ENCODE results near the gene ZMYND15.
A peak's percentile ranks its signal among the peaks of the same experiment; 100 is the strongest.

The ZMYND15 gene

GRCh38 chr17:4716081-4716480 lies 23.6 kb upstream of the ZMYND15 start:
- no peak for DNase-seq (ENCODE audit: low spot score)

GRCh38 chr17:4717791-4718190 lies 21.8 kb upstream of the ZMYND15 start:
- no peak for DNase-seq (ENCODE audit: low spot score)

DNA sequence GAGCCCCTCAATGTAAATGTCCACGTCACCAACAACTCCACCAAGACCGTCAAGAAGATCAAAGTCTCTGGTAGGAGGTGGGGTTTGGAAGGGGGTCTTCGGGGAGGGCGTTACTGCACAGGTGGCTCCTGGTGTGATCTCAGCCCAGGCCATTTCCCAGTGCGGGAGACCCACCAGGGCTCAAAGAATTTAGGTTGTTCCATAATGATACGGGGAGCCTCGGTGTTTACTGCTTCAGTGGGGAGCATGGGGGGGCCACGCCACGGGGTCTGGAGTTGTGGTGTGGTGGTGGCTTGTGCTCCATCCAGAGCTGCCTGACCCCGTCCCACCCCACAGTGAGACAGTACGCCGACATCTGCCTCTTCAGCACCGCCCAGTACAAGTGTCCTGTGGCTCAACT lies 21.4 kb upstream of the ZMYND15 start:
- no peak for DNase-seq (ENCODE audit: low spot score)

DNA sequence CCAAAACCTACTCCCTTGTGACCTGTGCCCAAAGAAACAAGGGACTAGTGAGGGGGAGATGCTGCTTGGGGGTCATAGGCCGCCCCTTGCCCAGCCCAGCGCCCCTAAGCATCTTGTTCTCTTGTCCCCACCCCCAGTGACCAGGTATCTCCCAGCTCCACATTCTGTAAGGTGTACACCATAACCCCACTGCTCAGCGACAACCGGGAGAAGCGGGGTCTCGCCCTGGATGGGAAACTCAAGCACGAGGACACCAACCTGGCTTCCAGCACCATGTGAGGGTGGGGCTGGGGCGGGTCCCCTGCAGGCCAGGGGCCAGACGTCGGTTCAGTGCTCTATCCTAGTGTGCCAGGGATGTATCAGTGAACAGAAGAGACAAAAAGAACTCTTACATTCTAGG lies 20.5 kb upstream of the ZMYND15 start:
- DNase-seq (ENCODE audit: low spot score), result no peak

GRCh38 chr17:4719684-4720221 lies 19.9 kb upstream of the ZMYND15 start:
- no peak for DNase-seq (ENCODE audit: low spot score)

DNA sequence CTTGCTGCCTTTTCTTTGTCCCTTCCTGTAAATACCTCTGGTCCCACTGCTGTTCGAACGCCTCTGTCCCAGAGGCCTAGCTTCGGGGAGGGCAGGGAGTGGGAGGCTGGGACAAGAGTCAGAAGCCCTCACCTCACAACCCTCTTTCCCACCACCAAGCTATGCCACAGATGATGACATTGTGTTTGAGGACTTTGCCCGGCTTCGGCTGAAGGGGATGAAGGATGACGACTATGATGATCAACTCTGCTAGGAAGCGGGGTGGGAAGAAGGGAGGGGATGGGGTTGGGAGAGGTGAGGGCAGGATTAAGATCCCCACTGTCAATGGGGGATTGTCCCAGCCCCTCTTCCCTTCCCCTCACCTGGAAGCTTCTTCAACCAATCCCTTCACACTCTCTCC lies 18.8 kb upstream of the ZMYND15 start:
- DNase-seq (ENCODE audit: low spot score), result no peak

DNA sequence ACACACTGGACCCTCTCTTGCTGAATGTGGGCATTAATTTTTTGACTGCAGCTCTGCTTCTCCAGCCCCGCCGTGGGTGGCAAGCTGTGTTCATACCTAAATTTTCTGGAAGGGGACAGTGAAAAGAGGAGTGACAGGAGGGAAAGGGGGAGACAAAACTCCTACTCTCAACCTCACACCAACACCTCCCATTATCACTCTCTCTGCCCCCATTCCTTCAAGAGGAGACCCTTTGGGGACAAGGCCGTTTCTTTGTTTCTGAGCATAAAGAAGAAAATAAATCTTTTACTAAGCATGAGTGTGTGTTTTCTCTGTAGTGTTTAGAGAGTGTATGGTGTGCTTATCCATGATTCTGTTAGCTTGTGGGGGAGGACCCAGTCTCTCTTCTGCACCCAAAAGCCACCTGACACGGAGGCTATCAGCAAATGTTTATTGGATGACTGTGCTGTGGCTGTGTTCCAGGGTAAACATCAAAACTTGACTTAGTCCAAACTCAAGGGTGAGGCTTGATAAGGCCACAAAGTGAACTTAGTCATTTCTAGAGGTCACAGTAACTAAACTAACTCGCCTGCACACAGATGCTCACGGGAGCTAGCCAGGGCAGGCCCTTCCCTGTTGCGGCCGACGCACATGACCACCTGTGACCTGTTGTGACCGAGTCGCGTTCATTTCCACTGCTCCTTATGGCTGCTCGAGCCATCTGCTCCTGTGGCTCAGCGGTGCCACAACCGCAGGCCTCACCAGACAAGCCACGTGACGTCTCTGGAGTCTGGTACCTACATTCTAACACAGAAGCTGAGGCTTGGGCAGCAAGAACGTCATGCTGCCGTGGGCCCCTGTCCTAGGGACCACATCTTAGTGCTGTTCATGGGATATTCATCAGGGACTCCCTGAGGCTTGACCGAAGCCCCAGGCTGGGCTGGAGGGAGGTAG lies 18.2 kb upstream of the ZMYND15 start:
- DNase-seq (ENCODE audit: low spot score), result peak; percentile 34

GRCh38 chr17:4722678-4723240 lies 16.9 kb upstream of the ZMYND15 start:
- DNase-seq (ENCODE audit: low spot score), result peak; percentile 27

DNA sequence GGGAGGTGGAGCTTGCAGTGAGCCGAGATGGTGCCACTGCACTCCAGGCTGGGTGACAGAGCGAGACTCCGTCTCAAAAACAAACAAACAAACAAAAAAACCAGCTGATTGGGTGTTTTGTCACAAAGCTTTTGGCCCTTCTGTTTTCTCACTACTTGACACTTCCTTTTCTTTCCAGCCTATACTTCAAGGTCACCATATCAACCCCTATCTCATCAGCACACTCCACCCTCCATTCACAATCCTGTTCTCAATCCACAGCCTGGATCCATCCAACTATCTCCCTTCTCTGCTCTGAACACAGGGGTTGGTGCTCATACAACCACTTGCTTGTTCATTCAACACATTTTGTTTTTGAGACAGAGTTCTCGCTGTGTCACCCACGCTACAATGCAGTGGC lies 15.0 kb upstream of the ZMYND15 start:
- no peak for DNase-seq (ENCODE audit: low spot score)

GRCh38 chr17:4725646-4726310 lies 13.9 kb upstream of the ZMYND15 start:
- no peak for DNase-seq (ENCODE audit: low spot score)

DNA sequence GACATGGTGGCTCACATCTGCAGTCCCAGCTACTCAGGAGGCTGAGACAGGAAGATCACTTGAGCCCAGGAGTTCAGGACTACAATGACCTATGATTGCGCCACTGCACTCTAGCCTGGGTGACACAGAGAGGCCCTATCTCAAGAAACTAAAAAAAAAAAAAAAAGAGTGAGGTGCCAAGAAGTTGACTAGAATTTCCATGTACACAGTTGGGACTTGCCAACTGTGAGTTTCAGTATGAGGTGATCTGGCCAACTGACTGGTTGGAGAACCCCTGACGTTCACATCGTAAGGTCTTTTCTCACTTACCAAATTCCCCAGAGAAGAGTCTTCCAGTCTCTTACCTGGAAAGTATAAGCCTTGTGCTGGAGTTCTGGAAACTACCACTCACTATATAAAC lies 11.5 kb upstream of the ZMYND15 start:
- no peak for DNase-seq (ENCODE audit: low spot score)

DNA sequence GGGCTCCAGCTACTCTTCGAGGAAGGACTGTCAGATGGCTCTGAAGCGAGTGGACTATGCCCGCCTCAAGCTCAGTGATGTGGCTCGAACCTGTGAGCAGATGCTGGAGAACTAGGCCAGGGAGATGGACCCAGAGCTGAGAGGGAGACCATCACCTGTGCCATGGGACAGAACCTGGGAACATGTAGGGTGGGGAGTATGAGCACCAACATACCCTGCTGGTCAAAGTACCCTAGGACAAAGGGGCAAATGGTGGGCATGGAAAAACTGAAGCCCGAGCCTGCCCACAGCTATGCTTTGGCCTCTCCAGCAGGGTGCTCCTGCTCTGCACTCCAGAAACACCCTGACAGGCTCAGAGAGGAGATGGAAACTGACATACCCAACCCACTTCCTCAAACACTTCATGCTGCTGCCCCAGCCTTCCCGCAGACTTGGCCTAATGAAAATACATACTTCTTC lies 6.5 kb upstream of the ZMYND15 start:
- DNase-seq (ENCODE audit: low spot score), result no peak

DNA sequence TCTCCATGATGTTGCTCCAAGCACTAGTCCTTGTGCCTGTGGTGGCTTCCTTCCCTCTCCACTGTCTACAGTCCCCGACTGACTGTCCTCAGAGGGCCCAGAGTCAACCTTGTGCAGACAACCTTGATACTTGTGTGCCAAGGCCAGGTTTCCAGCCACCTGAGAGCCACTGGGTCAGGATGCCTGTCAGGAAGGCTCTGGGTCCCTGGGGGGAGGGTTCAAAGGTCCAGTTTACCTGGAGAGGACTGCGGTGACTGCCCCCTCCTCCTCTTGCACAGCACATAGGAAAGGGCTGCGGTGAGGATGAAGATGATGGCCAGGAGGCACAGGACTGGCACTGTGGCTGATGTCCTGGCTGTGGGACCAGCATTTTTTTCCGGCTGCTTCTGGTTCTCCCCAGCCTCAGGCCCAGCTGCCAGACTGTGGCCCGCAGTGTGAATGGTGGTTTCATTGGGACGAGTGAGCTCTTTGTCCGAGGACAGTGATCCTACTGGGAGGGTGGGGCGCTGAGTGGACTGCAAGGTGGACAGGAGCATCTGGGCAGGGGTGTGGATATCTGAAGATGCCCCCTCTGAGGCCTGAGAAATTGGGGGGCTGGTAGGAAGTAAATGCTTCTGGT lies 4.7 kb upstream of the ZMYND15 start:
- DNase-seq (ENCODE audit: low spot score), result no peak

- DNase-seq (ENCODE audit: low spot score), result no peak
These were observed 3.6 kb upstream of the ZMYND15 start for GRCh38 chr17:4735876-4736651.

GRCh38 chr17:4738136-4739121 lies 1.2 kb upstream of the ZMYND15 start:
- no peak for DNase-seq (ENCODE audit: low spot score)

DNA sequence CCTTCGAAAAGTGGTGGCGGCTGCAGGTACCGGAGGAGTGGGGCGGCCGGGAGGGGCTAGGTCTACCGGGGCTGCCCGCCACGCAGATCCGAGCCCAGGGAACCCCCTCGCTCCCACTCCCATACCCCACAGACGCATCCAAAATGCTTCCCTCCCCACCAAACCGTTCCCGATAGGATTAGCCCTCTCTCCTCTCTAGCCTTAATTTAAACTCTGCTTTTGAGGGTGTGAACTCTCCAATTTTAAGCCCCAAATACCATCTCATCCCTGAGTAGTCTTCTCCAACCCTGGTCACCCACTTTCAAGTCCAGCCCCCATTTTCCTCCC lies 355 bp downstream of the ZMYND15 start:
- DNase-seq (ENCODE audit: low spot score), result no peak

GRCh38 chr17:4740584-4740983 lies 951 bp downstream of the ZMYND15 start:
- DNase-seq (ENCODE audit: low spot score), result no peak

DNA sequence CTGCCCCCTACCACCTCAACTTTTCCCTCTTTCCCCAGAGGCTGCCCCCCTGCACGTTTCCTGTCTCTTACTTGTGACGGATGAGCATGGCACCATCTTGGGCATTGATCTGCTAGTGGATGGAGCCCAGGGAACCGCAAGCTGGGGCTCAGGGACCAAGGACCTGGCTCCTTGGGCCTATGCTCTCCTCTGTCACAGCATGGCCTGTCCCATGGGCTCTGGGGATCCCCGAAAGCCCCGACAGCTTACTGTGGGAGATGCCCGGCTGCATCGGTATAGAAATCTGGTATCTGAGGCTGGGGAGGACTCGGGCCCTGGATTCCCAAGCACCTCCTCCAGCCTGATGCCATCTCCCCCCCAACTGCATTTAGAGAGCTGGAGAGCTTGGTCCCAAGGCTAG lies 1.9 kb downstream of the ZMYND15 start:
- DNase-seq (ENCODE audit: low spot score), result no peak

DNA sequence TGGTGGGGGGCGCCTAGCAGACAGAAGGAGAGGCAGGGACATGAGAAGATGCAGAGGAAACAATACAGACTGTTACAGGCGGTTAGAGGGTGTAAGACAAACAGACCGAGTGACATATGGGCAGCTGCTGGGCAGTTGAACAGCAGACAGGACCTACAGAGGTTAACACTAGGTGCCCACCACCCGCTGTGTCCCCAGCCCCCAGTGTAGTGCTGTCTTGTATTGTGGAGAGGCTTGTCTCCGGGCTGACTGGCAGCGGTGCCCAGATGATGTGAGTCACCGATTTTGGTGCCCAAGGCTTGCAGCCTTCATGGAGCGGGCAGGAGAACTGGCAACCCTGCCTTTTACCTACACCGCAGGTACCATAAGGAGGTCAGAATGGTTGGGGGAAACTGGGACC lies 2.5 kb downstream of the ZMYND15 start:
- DNase-seq (ENCODE audit: low spot score), result no peak

GRCh38 chr17:4742629-4743028 lies 3.0 kb downstream of the ZMYND15 start:
- no peak for DNase-seq (ENCODE audit: low spot score)
